Right lobe of liver (tissue), 4 donors: ENCODE measurements around the gene UBE3C.

Experiments used
- POLR2A ChIP-seq: fragments of 450-650 bp; IDR thresholded peaks from one replicate; pipeline ENCODE4 v1.6.1; 2017; ENCODE audit warnings: antibody characterized with exemption, mild to moderate bottlenecking
- TF ChIP-seq, protein P1 (sequence below), 4 donors: fragments of 200-600 bp in 3 of 4; fragments of 450-650 bp in 1 of 4; IDR thresholded peaks; one replicate each; pipeline versions ENCODE4 v1.5.1 to v1.8.0; 2016 to 2022; ENCODE audit warnings: antibody characterized with exemption in 4 of 4, mild to moderate bottlenecking in 2 of 4
- donor health status: DM: no; HTN: no; CAD: no.
- donor health status: DM: no; HTN: no; CAD: no.
- donor health status: DM: no; HTN: yes; CAD: no.

DNA sequence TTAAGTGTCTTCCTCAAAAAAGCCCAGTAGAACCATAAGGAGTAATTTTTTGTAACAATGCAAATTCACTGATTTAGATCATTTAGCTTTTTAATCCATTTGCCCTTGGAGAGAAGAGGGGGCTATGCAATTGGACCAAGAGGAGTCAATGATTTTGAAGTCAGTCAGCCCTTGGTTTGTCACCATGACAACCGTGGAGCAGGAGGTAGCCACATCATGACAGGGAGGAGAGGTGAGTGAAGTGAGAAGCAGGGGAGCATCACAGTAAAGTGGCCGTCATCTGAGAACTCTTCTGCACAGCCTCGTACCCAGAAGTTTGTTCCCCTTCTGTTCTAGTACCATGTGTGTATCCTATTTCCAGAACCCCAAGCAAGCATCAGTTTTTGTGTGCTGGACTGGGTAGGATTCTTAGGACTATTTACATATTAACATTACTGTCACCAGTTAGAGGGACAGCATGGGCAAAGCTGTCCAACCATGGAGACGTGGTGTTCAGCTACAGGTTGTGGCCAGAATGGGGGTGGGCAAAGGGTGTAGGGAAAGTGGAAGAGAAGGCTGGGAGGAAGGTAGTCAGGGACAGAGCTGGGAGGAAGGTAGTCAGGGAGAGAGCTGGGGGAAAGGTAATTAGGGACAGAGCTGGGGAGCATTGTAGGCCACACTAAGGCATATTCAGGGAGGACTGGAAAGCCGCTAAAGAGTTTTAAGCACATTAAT is 13.1 kb downstream of the UBE3C start:
- no peak for TF ChIP-seq POLR2A
- TF ChIP-seq, protein P1, sequence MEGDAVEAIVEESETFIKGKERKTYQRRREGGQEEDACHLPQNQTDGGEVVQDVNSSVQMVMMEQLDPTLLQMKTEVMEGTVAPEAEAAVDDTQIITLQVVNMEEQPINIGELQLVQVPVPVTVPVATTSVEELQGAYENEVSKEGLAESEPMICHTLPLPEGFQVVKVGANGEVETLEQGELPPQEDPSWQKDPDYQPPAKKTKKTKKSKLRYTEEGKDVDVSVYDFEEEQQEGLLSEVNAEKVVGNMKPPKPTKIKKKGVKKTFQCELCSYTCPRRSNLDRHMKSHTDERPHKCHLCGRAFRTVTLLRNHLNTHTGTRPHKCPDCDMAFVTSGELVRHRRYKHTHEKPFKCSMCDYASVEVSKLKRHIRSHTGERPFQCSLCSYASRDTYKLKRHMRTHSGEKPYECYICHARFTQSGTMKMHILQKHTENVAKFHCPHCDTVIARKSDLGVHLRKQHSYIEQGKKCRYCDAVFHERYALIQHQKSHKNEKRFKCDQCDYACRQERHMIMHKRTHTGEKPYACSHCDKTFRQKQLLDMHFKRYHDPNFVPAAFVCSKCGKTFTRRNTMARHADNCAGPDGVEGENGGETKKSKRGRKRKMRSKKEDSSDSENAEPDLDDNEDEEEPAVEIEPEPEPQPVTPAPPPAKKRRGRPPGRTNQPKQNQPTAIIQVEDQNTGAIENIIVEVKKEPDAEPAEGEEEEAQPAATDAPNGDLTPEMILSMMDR (IDR thresholded peaks at IDR 0.05): no peak
